NCI-H526 treated with DMSO at 0.1 percent for 48 hours (cell line): Measurements from ENCODE around the gene TUBB4B.

ENCODE experiments used
- DNase-seq: peaks from one replicate; lab custom pipeline; 2025; lab: John Stamatoyannopoulos, UW

Gene TUBB4B

DNA sequence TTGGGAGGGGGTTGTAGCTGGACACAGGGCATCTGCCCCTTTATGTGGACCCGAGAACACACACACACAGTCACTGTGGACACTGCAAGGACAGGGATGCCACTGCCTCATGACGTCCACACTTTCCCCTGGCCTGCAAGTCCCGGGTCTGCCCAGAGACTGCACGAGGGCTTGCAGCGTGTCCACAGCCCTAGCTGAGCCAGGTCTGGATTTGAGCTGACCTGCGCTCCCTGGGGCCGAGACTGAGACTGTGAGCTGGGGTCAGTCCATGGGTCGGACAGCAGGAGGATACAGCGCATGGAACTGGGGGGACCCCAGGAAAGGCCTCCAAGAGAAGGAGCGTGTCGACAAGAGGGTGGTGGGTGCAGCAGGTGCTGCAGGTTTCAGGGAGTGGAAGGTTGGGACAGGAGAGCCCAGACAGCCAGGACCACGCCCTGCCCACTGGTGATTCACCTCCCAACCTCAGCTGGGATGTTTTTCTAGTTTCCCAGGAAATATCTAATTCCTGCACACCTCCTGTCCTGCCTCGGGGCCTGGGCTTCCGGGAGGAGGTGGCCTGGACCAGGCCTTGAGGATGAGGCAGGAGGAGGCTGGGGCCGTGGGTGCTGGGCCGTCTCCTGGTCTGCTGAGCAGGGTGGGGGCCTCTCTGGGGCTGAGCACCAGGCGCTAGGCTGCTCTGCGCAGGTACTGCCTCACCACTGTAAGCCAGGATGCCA is 14.6 kb upstream of the TUBB4B start:
- DNase-seq: no peak

DNA sequence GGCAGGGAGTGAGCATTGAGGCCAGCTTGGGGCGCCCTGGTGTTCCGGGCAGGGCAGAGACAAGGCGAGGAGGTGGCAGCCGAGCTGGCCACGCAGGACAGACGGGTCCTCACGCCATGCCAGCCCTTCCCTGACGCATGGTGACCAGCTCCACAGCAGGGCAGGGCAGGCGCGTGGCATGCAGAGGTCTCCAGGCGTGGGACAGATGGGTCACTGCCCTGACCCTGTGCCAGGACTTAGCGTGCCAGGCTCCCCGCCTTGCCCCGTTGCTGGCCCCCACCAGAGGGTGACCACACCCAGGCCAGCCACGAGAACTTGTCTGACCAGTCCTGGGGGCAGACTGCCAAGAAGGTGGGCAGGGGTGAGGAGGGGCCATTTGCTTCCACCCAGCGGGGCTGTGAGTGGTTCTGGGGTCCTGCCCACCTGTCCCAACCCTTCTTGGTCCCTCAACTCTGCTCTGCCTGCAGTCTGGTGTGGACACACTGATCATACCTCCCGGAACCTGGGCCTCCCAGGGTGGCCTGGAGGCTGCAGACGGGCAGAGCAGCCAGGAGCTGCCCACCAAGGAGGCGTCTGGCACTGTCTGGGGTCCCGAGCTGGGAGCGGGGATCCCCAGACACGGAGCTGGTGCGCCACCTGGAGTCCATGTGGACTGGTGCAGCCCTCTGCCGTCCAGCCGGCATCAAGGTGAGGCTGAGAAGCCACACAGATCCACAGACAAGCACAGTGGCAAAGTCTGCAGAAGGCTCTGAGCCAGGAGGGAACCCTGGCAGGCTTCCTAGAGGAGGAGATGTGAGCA is 13.8 kb upstream of the TUBB4B start, which contains the start of gene RNF224:
Gene RNF224 (plus strand): TSS at position 449 of the 799 bp plus-strand sequence. CDS start 834 bp downstream, outside the sequence.
- DNase-seq: peak; percentile 23

- no peak for DNase-seq
Measured at GRCh38 chr9:137227853-137228505, 13.1 kb upstream of the TUBB4B start.

GRCh38 chr9:137228506-137228967 is 12.6 kb upstream of the TUBB4B start:
- DNase-seq: no peak

DNA sequence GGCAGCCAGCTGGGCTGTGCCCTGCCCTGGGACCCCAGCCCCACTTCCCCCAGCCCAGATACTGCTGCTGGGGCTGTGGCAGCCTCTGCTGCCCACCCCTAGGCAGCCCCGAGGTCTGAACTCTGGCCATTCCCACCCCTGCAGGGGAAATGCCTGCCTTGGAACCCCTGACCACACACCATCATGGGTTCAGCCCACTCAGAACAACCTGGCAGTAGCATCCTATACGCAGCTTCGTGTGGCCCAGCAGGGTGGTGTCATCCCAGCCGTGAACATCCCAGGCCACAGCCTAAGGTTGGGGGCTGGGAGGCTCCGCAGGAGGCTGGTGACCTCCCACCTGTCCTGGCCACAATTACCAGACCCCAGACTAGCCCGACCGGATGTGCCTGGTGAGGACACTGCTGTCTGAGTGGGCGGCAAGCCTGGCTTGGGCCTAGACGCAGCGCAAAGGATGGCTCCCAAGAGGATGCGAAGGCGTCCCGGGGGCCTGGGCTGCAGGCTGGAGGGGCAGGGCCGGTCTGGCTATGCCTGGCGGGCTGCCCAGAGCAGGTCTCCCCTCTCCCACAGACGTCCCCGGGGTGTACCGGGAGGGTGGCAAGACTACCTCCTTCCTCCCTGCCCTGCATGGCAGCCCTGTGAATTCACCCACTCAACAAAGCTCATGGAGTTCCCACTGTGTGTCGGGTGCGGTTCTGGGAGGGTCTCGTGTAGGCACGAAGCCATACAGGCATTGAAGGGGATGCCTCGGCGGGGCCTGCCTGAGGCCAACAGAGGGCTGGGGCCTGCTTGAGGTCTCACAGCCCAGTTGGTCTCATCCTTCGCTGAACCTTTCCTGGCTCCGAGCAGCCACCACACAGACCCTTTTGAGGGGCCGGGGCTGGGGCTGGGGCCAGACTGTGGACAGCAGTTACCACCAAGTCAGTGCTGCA is 11.9 kb upstream of the TUBB4B start:
- DNase-seq: no peak

DNA sequence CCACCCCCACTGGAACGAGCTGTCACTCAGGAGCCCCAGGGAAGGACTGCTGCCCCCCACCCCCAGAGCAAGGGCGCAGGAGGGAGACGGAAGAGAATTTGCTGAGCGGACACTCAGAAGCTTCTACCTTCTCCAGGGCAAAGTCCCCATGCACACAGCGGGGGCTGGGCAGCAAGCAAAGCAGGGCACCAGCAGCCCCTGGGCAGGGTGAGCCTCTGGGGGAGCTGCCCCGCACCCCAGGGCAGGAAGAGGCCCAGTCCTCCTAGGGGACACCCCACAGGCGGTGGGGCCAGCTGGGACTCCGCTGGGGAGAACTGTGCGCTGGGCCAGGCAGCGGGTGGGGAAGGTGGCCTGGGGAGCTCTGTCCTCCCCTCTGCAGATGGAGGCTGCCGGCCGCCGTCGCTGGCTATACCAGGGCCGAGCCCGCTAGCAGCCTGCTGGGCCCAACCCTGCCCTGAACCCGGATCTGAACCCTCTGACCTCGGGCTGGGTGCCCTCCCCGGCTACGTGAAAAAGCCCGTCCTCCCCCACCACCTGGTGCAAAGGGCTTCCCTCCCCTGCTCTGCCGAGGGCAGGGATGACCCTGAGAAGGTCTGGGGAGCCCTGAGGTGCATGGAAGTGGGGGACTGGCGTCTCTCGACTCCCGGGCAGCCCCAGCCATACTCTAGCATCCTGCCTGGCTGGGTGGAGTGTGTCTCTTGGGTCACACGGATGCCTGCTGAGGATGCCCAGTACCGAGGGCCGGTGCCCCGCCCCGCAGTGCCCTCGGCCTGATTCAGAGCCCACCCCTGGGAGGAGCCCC is 11.0 kb upstream of the TUBB4B start:
- no peak for DNase-seq

DNA sequence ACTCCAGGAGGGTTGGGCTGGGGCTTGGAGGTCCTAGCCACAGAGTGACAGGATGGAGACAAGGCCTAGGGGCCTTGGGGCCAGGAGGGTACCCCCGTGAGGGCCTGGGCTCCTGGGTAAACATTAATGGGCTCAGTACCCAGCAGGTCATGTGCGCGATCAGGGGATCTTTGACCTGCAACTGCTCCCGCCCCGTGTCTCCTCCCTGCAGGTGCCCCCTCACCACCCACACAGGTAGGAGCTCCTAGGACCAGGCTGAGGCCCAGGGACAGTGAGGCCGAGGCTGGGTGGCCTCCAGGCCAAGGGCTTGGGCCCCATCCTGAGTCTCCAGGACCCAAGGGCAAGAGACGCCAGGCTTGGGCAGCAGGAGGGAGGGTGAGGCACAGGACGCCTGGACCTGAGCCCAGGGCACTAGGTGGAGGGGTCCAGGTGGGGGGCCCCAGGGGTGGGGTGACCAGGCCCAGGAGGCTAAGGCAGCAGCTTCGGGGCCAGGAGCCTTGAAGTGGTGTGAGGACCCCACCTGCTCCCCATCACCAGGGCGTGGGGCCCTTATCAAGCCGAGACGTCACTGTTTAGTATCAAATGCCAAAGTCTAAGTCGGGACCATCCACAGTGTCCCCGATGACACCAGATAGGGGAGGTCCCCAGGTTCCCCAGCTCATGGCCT is 10.2 kb upstream of the TUBB4B start, which contains the start of gene SLC34A3:
Gene SLC34A3 (plus strand): TSS at position 197 of the 667 bp plus-strand sequence. CDS start 802 bp downstream, outside the sequence.
- no peak for DNase-seq

GRCh38 chr9:137231372-137232039 is 9.6 kb upstream of the TUBB4B start:
- no peak for DNase-seq

GRCh38 chr9:137232101-137232500 is 9.0 kb upstream of the TUBB4B start:
- no peak for DNase-seq

GRCh38 chr9:137232510-137232909 is 8.6 kb upstream of the TUBB4B start:
- no peak for DNase-seq

DNA sequence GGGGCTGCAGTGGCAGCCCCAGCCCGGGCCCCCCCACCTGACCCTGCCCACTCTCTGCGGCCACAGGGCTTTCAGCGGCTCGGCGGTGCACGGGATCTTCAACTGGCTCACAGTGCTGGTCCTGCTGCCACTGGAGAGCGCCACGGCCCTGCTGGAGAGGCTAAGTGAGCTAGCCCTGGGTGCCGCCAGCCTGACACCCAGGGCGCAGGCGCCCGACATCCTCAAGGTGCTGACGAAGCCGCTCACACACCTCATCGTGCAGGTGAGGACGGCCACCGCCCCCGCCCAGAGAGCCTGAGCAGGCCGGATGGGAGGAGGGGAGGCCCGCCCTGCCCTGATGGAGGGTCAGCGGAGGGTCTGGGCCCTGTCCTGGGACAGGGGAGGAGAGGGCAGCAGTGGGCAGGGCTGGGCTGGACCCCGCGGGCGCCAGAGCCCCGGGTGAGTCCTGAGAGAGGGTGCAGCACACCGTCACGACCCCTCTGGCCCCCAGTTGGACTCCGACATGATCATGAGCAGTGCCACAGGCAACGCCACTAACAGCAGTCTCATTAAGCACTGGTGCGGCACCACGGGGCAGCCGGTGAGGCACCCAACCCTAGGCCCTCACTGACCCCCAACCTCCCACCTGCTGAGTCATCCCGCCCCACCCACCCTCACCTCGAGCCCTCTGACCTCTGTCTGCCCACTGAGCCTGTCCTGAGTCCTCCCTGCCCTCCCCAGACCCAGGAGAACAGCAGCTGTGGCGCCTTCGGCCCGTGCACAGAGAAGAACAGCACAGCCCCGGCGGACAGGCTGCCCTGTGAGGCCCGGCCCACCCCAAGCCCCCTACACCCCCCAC is 7.7 kb upstream of the TUBB4B start:
- no peak for DNase-seq

- no peak for DNase-seq
Measured at GRCh38 chr9:137234055-137234697, 6.9 kb upstream of the TUBB4B start.

DNA sequence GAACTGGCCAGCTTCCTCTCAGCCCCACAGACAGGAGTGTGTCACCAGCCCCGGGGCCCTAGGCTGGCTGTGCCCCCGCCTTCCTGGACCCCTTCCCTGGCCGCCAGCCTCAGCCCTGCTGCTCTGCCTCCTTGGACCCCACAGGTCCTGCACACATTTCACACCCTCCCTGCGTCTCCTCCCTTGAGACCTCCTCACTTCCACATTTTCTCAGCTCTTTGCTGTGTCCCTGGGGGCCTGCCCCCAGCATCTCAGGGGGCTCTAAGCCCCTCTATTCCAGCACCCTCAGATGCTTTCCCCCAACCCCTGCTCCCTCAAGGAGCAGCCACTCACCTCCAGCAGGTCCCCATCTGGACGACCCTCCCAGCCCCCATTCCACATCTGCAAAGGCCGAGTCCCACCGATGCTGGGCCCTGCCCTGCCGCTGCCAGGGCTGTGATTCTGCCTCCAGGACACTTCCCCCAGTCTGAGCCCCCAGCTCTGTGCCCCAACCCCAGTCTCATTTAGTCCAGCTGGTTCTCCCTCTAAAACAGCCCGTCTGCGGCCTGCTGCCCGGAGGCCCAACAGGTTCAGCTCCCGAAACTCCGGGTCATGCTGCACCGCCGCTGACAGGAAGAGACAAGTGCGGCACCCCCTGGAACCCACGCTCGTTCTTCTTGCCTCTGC is 6.2 kb upstream of the TUBB4B start:
- no peak for DNase-seq

- DNase-seq: no peak
Measured at GRCh38 chr9:137235424-137236237, 5.5 kb upstream of the TUBB4B start.

DNA sequence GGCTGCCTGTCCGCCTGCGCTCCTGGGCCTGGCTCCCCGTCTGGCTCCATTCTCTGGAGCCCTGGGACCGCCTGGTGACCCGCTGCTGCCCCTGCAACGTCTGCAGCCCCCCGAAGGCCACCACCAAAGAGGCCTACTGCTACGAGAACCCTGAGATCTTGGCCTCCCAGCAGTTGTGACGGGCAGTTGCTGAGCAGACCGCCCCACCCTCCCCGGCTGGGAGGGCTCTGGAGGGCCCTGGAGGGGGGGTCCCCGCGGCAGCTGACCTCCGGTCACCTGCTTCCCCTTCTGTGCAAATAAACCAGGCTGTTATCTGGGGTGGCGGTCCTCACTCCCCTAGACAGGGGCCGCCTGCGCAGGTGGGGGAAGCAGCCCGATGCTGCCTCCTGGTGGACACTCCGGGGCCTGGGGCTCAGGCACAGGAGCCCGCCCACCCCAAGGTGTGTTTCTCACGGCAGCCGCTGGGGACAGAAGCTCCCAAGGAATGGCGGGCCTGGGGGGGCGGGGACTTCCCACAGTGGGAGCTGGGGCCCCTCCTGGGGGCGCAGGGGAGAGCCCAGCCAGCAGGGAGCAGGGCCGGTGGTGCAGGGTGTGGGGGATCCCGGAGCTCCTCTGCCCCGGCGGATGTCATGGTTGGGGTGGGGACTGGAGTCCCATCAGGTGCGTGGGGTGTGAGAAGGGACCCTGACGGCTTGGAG is 4.7 kb upstream of the TUBB4B start:
- peak; percentile 12 for DNase-seq

DNA sequence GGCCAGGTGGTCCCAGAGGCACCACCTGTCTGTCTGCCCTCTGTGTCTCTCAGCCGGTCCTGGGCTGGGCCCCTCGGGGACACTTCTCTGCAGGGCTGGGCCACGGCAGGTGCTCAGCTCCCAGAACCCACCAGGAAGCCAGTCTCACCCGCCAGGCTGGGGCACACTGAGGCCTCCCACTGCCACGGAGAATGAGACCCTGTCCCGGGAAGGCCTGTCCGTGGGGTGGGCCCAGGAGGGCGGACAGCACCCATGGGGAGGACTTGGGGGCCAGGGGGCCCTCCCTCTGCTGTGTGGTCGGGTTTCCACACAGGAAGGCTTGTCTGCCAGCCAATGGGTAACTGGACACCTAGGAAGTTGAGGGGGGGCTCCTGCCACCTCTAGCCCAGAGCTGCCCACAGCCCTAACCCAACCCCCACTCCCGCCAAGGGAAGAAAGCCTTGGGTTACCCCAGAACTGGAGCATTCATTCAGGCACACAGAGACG is 4.1 kb upstream of the TUBB4B start:
- no peak for DNase-seq
